CD4-positive, alpha-beta T cell (primary cell): Measurements from ENCODE around the gene GAL. TPM values are rescaled to one million over a fixed set of nuclear protein-coding genes. Genes with fewer than 3 reads are reported as not detected.

Experiments used
- ATAC-seq: fragments of 200-7000 bp; cut with Tn5 transposase; one replicate; pipeline ENCODE4 v1.10.0; 2022; ENCODE audit warnings: mild to moderate bottlenecking; ENCODE audit not compliant: poor library complexity
- CTCF ChIA-PET: fragments of 350-600 bp; sonication (Branson Sonifier 250); formaldehyde crosslinking; loops from one replicate; lab custom pipeline; 2021; ENCODE audit warnings: antibody characterized with exemption, inconsistent platforms; lab: Charles Lee
- POLR2A ChIA-PET: fragments of 350-600 bp; sonication (Branson Sonifier 250); formaldehyde crosslinking; loops from one replicate; lab custom pipeline; 2021; ENCODE audit warnings: antibody characterized with exemption, inconsistent platforms; lab: Charles Lee
- DNase-seq, 14 experiments: peaks; one replicate each; pipeline ENCODE4 v3.0.0-alpha.2; 2013 to 2020; ENCODE audit warnings: mixed read lengths in 2 of 14
- H3K27ac ChIP-seq, 2 donors: one replicate each; pipeline versions ENCODE4 v1.5.1 to v1.7.0; 2013; ENCODE audit warnings: low read length in 2 of 2, low read depth in 1 of 2, mild to moderate bottlenecking in 1 of 2
- H3K27me3 ChIP-seq, 2 experiments: 1 replicate in 1 of 2; 2 replicates in 1 of 2; pipeline versions ENCODE4 v1.6.1 to v1.7.0; 2013; ENCODE audit warnings: low read length in 2 of 2, control low read depth in 1 of 2, mild to moderate bottlenecking in 1 of 2, moderate library complexity in 1 of 2; ENCODE audit not compliant: insufficient read depth in 2 of 2, control insufficient read depth in 1 of 2
- H3K36me3 ChIP-seq: one replicate; pipeline ENCODE4 v1.6.1; 2013; ENCODE audit warnings: low read length, control low read depth; ENCODE audit not compliant: insufficient read depth
- H3K4me1 ChIP-seq: one replicate; pipeline ENCODE4 v1.6.1; 2013; ENCODE audit warnings: low read length, control low read depth; ENCODE audit not compliant: insufficient read depth
- H3K4me3 ChIP-seq: one replicate; pipeline ENCODE4 v1.5.1; 2013; ENCODE audit warnings: mild to moderate bottlenecking, low read length, moderate library complexity
- H3K9me3 ChIP-seq, 2 experiments: 1 replicate in 1 of 2; 2 replicates in 1 of 2; pipeline versions ENCODE4 v1.6.1 to v1.7.0; 2013; ENCODE audit warnings: low read length in 2 of 2, mild to moderate bottlenecking in 2 of 2, control low read depth in 1 of 2, moderate library complexity in 1 of 2; ENCODE audit not compliant: control insufficient read depth in 1 of 2, insufficient read depth in 1 of 2
- H3K27ac Mint-ChIP-seq: one replicate; pipeline ENCODE4 v1.8.0; 2020; ENCODE audit warnings: mixed read lengths
- H3K27me3 Mint-ChIP-seq: one replicate; pipeline ENCODE4 v1.8.0; 2021; ENCODE audit warnings: mixed read lengths
- H3K36me3 Mint-ChIP-seq: one replicate; pipeline ENCODE4 v1.8.0; 2021; ENCODE audit warnings: low read depth, mixed read lengths
- H3K4me1 Mint-ChIP-seq: one replicate; pipeline ENCODE4 v1.8.0; 2021; ENCODE audit warnings: low read depth, mixed read lengths
- H3K4me3 Mint-ChIP-seq: one replicate; pipeline ENCODE4 v1.8.0; 2020; ENCODE audit warnings: mild to moderate bottlenecking, mixed read lengths
- H3K9me3 Mint-ChIP-seq: one replicate; pipeline ENCODE4 v1.8.0; 2020; ENCODE audit warnings: mixed read lengths
- CTCF ChIP-seq: fragments of 200-600 bp; IDR thresholded peaks from one replicate; pipeline ENCODE4 v1.8.0; 2022; ENCODE audit warnings: antibody characterized with exemption, mild to moderate bottlenecking
- intact Hi-C, 2 experiments: fragments of 100-400 bp; cut with DNase I in 1 of 2; cut with micrococcal nuclease in 1 of 2; formaldehyde crosslinking; loops; one replicate each; pipeline versions ENCODE4 v1.15.1 to v1.9.0; 2023 to 2025; cut with DNase I, micrococcal nuclease
- total RNA-seq, 174 experiments: library from RNA in 2 of 174; stranded (reverse) in 2 of 174; gene quantifications; one replicate each; pipeline ENCODE4 v1.2.3 and lab custom pipeline; 2021 to 2026

Gene GAL
- total RNA-seq, 2 experiments from 2014 or later, result not detected

- Mint-ChIP-seq H3K4me1 (no peaks in the 10 kb centered on the region), H3K4me3 (no peak overlapping the region), H3K27ac (no peak overlapping the region), H3K27me3 (no peaks in the 10 kb centered on the region), H3K9me3 (no peaks in the 10 kb centered on the region), H3K36me3 (no peaks in the 10 kb centered on the region)
- Histone ChIP-seq H3K27me3 (peaks cover 0 to 2% of the 10 kb centered on the region in 2 experiments), H3K9me3 (peaks cover 0 to 5% of the 10 kb centered on the region in 2 experiments), H3K4me1 (no peaks in the 10 kb centered on the region), H3K36me3 (no peaks in the 10 kb centered on the region), H3K27ac (no peak overlapping the region), H3K4me3 (no peak overlapping the region)
- DNase-seq (peak in 1 of 14 experiments; percentile 6), ATAC-seq (no peak)
- ChIA-PET CTCF (no interaction called here), POLR2A (no interaction called here)
- TF ChIP-seq CTCF, result no peak
- intact Hi-C loops, result no loop called here
These were observed 22.4 kb upstream of the GAL start for GRCh38 chr11:68661697-68662603.

GRCh38 chr11:68663482-68664010 is 20.8 kb upstream of the GAL start:
- H3K36me3 ChIP-seq, result no peaks in the 10 kb centered on the region
- peak in 1 of 14 experiments; percentile 5 for DNase-seq
- no peak overlapping the region for H3K4me3 ChIP-seq
- H3K27ac Mint-ChIP-seq, result no peak overlapping the region
- TF ChIP-seq CTCF, result no peak
- H3K9me3 Mint-ChIP-seq, result no peaks in the 10 kb centered on the region
- H3K4me3 Mint-ChIP-seq, result no peak overlapping the region
- H3K36me3 Mint-ChIP-seq, result no peaks in the 10 kb centered on the region
- H3K27me3 Mint-ChIP-seq, result no peaks in the 10 kb centered on the region
- no peaks in the 10 kb centered on the region for H3K4me1 ChIP-seq
- no peak overlapping the region for H3K27ac ChIP-seq
- H3K27me3 ChIP-seq, result peaks cover 0 to 2% of the 10 kb centered on the region in 2 experiments
- ChIA-PET POLR2A (no interaction called here), CTCF (no interaction called here)
- peaks cover 0 to 5% of the 10 kb centered on the region in 2 experiments for H3K9me3 ChIP-seq
- intact Hi-C loops, result no loop called here
- ATAC-seq, result no peak
- no peaks in the 10 kb centered on the region for H3K4me1 Mint-ChIP-seq

GRCh38 chr11:68664141-68664540 is 20.2 kb upstream of the GAL start:
- H3K9me3 Mint-ChIP-seq, result no peaks in the 10 kb centered on the region
- no peaks in the 10 kb centered on the region for H3K4me1 Mint-ChIP-seq
- ChIA-PET POLR2A (no interaction called here), CTCF (no interaction called here)
- DNase-seq (no peak), ATAC-seq (no peak)
- H3K9me3 ChIP-seq, result peaks cover 0 to 5% of the 10 kb centered on the region in 2 experiments
- no peak overlapping the region for H3K27ac ChIP-seq
- H3K4me3 Mint-ChIP-seq, result no peak overlapping the region
- peaks cover 0 to 2% of the 10 kb centered on the region in 2 experiments for H3K27me3 ChIP-seq
- intact Hi-C loops, result no loop called here
- H3K36me3 ChIP-seq, result no peaks in the 10 kb centered on the region
- H3K36me3 Mint-ChIP-seq, result no peaks in the 10 kb centered on the region
- H3K4me3 ChIP-seq, result no peak overlapping the region
- TF ChIP-seq CTCF, result no peak
- H3K27me3 Mint-ChIP-seq, result no peaks in the 10 kb centered on the region
- H3K27ac Mint-ChIP-seq, result no peak overlapping the region
- no peaks in the 10 kb centered on the region for H3K4me1 ChIP-seq
